ENCODE data around the gene OR5AP2. TPM values are rescaled to one million over a fixed set of nuclear protein-coding genes. Genes with fewer than 3 reads are reported as not detected.
"Not testable (repeated sequence)": the region's sequence is repeated elsewhere in the genome, so short reads cannot be mapped to it uniquely, and the experiment has no call there.

The OR5AP2 gene
- polyA plus RNA-seq, 1 experiment, result not detected

GRCh38 chr11:56611174-56611573 is 31.1 kb downstream of the OR5AP2 start:
- ChIA-PET POLR2A (no interaction called here), CTCF (no interaction called here)
- TF ChIP-seq, protein P1, sequence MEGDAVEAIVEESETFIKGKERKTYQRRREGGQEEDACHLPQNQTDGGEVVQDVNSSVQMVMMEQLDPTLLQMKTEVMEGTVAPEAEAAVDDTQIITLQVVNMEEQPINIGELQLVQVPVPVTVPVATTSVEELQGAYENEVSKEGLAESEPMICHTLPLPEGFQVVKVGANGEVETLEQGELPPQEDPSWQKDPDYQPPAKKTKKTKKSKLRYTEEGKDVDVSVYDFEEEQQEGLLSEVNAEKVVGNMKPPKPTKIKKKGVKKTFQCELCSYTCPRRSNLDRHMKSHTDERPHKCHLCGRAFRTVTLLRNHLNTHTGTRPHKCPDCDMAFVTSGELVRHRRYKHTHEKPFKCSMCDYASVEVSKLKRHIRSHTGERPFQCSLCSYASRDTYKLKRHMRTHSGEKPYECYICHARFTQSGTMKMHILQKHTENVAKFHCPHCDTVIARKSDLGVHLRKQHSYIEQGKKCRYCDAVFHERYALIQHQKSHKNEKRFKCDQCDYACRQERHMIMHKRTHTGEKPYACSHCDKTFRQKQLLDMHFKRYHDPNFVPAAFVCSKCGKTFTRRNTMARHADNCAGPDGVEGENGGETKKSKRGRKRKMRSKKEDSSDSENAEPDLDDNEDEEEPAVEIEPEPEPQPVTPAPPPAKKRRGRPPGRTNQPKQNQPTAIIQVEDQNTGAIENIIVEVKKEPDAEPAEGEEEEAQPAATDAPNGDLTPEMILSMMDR (IDR thresholded peaks at IDR 0.05; ENCODE audit: insufficient read depth, low read depth, low read length), result no peak

GRCh38 chr11:56592088-56592717 is 50.0 kb downstream of the OR5AP2 start:
- H3K36me3 ChIP-seq (ENCODE audit: control insufficient read depth, insufficient read depth, low read length); CTCF ChIA-PET; DNase-seq (ENCODE audit: low read depth); POLR2A ChIA-PET; H3K27me3 ChIP-seq (ENCODE audit: control insufficient read depth, insufficient read depth, low read length); H3K4me3 ChIP-seq (ENCODE audit: low read depth, low read length): not testable (repeated sequence)

More at GRCh38 chr11:56611174-56611573, 31.1 kb downstream of the OR5AP2 start:
- DNase-seq (ENCODE audit: low read depth), result no peak
- Histone ChIP-seq H3K36me3 (ENCODE audit: control insufficient read depth, insufficient read depth, low read length) (no peaks in the 10 kb centered on the region), H3K27me3 (ENCODE audit: control insufficient read depth, insufficient read depth, low read length) (no peaks in the 10 kb centered on the region), H3K4me3 (ENCODE audit: low read depth, low read length) (no peak overlapping the region)

Small RNA genes within 50 kb of the gene (small RNA-seq; reads per million reads assigned to genes)
- gene AP004245.1 (ENCODE audit: insufficient read length, low read depth, low replicate concordance), result not detected

Other genes with a start within 250 kb of the OR5AP2 start
- not detected in 2 replicates for gene OR5AL1, start 229.7 kb downstream of the OR5AP2 start, polyA plus RNA-seq (2011; rRNA removed)
- gene OR5M3, start 169.1 kb downstream of the OR5AP2 start, polyA plus RNA-seq (2011; rRNA removed), result not detected in 2 replicates
- gene OR5M8, start 151.1 kb downstream of the OR5AP2 start, polyA plus RNA-seq (2011; rRNA removed), result not detected in 2 replicates
- not detected in 2 replicates for gene OR5M11, start 99.2 kb downstream of the OR5AP2 start, polyA plus RNA-seq (2011; rRNA removed)
- gene OR5M10, start 64.7 kb downstream of the OR5AP2 start, polyA plus RNA-seq (2011; rRNA removed), result not detected in 2 replicates
- gene OR5M1, start 27.6 kb downstream of the OR5AP2 start, polyA plus RNA-seq (2011; rRNA removed), result not detected in 2 replicates
- not detected in 2 replicates for gene OR5AR1, start 21.2 kb upstream of the OR5AP2 start, polyA plus RNA-seq (2011; rRNA removed)
- not detected in 2 replicates for gene OR9G1, start 56.7 kb upstream of the OR5AP2 start, polyA plus RNA-seq (2011; rRNA removed)
- gene OR9G4, start 106.3 kb upstream of the OR5AP2 start, polyA plus RNA-seq (2011; rRNA removed), result not detected in 2 replicates

Measured in BJ (cell line).